ENCODE results near the gene OPRM1.
"Not testable (repeated sequence)": the region's sequence is repeated elsewhere in the genome, so short reads cannot be mapped to it uniquely, and the experiment has no call there.

The OPRM1 gene

GRCh38 chr6:154156135-154156896, 117.3 kb downstream of the OPRM1 start:
- DNase-seq = peak in 1 of 2 donors; percentile 78

- peak in 1 of 2 donors; percentile 68 for DNase-seq
These were observed 118.0 kb downstream of the OPRM1 start for GRCh38 chr6:154157082-154157481.

- no peak for DNase-seq
These were observed 118.7 kb downstream of the OPRM1 start for GRCh38 chr6:154157706-154158105.

GRCh38 chr6:154159126-154159525, 120.1 kb downstream of the OPRM1 start:
- no peak for DNase-seq

- DNase-seq = no peak
These were observed 122.6 kb downstream of the OPRM1 start for GRCh38 chr6:154161689-154162088.

- DNase-seq = no peak
These were observed 125.4 kb downstream of the OPRM1 start for GRCh38 chr6:154164397-154164796.

GRCh38 chr6:154165478-154165877, 126.4 kb downstream of the OPRM1 start:
- DNase-seq = no peak

- DNase-seq = no peak
These were observed 127.1 kb downstream of the OPRM1 start for GRCh38 chr6:154166140-154166539.

GRCh38 chr6:154167126-154167525, 128.1 kb downstream of the OPRM1 start:
- DNase-seq = peak in 1 of 2 donors; percentile 20

- no peak for DNase-seq
These were observed 130.3 kb downstream of the OPRM1 start for GRCh38 chr6:154169193-154169847.

GRCh38 chr6:154170106-154170505, 131.1 kb downstream of the OPRM1 start:
- DNase-seq = no peak

- not testable (repeated sequence) for DNase-seq
These were observed 133.4 kb downstream of the OPRM1 start for GRCh38 chr6:154172393-154172792.

- DNase-seq = no peak
These were observed 140.4 kb downstream of the OPRM1 start for GRCh38 chr6:154179434-154179833.

- no peak for DNase-seq
These were observed 148.2 kb downstream of the OPRM1 start for GRCh38 chr6:154187203-154187602.

GRCh38 chr6:154187714-154188113, 148.7 kb downstream of the OPRM1 start:
- DNase-seq = no peak

- DNase-seq = no peak
These were observed 157.4 kb downstream of the OPRM1 start for GRCh38 chr6:154196333-154196885.

GRCh38 chr6:154197196-154197860, 158.3 kb downstream of the OPRM1 start:
- no peak for DNase-seq

- DNase-seq = not testable (repeated sequence)
These were observed 162.6 kb downstream of the OPRM1 start for GRCh38 chr6:154201688-154202087.

- DNase-seq = peak in 1 of 2 donors; percentile 61
These were observed 163.3 kb downstream of the OPRM1 start for GRCh38 chr6:154202339-154202738.

GRCh38 chr6:154202958-154203357, 163.9 kb downstream of the OPRM1 start:
- DNase-seq = no peak

GRCh38 chr6:154206141-154206540, 167.1 kb downstream of the OPRM1 start:
- DNase-seq = no peak

GRCh38 chr6:154206996-154207395, 168.0 kb downstream of the OPRM1 start:
- no peak for DNase-seq

GRCh38 chr6:154209555-154209954, 170.5 kb downstream of the OPRM1 start:
- DNase-seq = no peak

GRCh38 chr6:154210678-154211077, 171.6 kb downstream of the OPRM1 start:
- DNase-seq = no peak
